ENCODE results near the gene ILDR2. TPM values are rescaled to one million over a fixed set of nuclear protein-coding genes. Genes with fewer than 3 reads are reported as not detected.
"Not testable (repeated sequence)": the region's sequence is repeated elsewhere in the genome, so short reads cannot be mapped to it uniquely, and the experiment has no call there.

The ILDR2 gene
- total RNA-seq, 2 donors from 2014 or later = 0.85 to 1.3 TPM

DNA sequence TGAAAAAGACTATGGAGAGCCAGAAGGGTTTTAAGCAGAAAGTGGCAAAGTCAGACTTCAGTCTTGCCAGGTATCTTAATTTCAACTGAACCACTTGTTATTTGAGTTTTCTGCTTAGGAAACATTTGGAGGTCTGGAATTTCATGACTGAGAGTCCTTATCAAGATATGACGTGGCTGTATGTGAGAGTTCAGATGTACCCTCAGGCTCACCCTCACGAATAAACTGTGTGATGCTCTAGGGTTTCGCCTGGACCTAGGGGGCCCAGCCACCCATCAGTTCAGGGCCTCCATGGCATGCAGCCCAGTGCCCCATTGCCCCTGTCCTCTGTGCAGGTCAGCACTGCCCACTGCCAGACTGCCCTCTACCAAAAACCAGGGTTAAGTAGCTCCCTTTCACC is 68.7 kb downstream of the ILDR2 start:
- DNase-seq = no peak
- intact Hi-C loops (cut with DNase I, micrococcal nuclease) = loop anchor here in 1 of 2 donors (5.0 kb wide), 1 partner anchor 151 kb away; no protein-coding TSS in a partner anchor
- ATAC-seq = no peak

DNA sequence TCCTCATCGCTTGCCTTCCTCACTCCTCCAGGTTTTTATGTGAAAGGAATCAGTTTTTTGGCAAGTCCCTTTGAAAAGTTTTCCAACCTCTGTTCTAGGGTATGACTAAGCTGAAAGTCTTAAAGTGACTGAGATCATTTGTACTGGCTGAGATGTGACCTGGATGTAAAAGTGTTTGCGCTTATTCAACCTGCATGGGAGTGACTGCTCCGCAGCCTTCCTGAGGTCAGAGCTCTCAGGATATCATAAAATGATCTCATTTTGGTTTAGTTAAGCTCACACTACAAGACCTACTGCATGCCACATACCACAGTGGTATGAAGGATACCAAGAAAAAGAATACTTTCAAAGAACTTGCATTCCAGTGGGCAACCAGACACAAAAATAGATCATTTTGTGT is 69.4 kb downstream of the ILDR2 start:
- DNase-seq = no peak
- ATAC-seq = no peak

DNA sequence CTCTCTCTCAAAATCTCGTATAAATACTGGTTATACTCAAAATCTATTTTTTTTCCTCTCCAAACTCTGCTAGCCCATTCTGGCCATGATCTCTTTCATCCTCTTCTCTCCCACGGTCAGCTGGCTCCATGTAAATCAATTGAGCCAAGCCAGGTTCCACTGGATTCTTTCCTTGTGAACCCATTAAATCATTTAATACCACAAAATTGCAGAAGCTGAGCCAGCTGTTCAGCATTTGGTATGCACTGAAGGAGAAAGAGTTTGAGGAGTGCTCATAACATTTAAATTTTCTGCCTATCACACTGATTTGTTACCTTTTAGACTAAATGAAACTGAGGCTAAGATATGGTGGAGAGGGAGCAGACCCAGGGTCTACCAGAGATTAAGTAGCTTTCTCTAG is 70.2 kb downstream of the ILDR2 start:
- intact Hi-C loops (cut with DNase I, micrococcal nuclease) = loop anchor here in 1 of 2 donors (5.0 kb wide), 1 partner anchor 152 kb away; no protein-coding TSS in a partner anchor
- DNase-seq = no peak
- ATAC-seq = no peak

More for the DNA sequence above, 69.4 kb downstream of the ILDR2 start:
- intact Hi-C loops (cut with DNase I, micrococcal nuclease) = loop anchor here in 1 of 2 donors (5.0 kb wide), 1 partner anchor 151 kb away; no protein-coding TSS in a partner anchor

DNA sequence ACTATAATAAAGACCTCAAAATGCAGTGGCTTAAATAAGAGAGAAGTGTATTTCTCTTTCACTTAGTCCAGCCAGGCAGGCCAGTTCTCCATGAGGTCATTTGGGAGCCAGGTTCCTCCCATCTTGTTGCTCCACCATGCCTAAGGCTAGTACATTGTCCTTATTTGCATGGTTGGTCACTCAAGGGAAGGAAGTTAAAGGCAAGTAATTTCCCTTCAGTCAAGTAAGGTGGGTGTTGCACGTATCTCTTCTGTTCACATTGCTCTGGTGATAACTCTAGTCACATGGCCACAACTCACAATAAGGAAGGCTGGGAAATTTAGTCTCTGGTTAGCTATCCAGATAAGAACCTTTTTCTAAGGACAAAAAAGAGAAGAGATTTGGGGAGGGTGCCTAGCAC is 72.1 kb downstream of the ILDR2 start:
- peak; percentile 18 for ATAC-seq
- intact Hi-C loops (cut with DNase I, micrococcal nuclease) = no loop called here
- no peak for DNase-seq

DNA sequence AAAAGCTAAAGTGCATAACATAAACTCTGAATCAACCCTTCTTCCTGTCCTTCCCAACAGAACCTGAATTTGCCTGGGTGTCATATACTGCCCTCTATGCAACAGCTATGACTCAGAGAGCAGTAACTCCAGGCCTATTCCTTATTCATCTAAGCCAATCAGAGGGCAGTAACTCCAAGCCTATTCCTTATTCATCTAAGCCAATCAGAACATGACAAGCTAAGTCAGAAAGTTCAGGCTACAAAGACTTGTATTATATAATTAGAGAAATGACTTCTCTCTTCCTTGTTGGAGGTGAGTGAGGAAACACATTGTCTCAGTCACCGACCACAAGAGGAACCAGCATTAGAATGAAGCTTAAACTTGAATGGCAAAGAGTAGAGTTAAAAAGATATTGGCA is 73.1 kb downstream of the ILDR2 start:
- no peak for DNase-seq
- peak; percentile 98 for ATAC-seq
- intact Hi-C loops (cut with DNase I, micrococcal nuclease) = no loop called here

DNA sequence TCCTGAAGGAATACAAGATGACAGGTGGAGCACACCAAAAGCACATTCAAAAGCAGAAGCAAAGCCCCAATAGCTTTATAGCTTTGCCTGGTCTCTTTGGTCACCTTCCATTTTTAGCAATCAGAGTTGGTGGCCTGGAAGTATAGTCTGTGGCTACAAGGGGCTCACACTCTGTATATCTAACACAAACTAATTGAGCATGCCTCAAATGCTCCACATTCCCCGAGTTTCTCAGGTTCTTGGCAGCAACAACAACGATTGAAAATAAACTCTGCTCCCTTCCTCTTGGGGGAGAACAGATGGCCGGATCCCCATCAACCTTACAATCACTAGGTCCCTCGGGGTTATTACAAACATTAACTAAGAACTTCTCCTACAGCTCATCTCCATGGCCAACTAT is 74.4 kb downstream of the ILDR2 start:
- DNase-seq = no peak
- intact Hi-C loops (cut with DNase I, micrococcal nuclease) = no loop called here
- no peak for ATAC-seq

DNA sequence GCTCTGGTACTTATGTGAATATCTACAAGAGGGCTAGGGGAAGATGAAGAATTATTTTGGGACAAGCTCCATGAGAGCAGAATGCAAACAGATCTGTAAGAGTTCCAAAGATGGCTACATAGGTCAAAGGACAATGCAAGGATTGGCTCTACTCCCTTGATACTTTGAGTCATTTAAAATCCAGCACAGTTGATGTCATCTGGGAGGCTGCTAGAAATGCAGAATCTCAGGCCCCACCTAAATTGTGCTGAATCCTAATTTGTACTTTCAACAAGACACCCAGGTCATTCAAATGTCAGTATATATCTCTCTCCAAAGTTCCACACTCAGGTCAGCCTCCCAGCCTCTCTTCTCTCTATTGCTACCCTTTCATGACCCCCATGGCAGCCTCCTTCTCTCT is 75.6 kb downstream of the ILDR2 start:
- no peak for ATAC-seq
- no peak for DNase-seq
- intact Hi-C loops (cut with DNase I, micrococcal nuclease) = no loop called here

DNA sequence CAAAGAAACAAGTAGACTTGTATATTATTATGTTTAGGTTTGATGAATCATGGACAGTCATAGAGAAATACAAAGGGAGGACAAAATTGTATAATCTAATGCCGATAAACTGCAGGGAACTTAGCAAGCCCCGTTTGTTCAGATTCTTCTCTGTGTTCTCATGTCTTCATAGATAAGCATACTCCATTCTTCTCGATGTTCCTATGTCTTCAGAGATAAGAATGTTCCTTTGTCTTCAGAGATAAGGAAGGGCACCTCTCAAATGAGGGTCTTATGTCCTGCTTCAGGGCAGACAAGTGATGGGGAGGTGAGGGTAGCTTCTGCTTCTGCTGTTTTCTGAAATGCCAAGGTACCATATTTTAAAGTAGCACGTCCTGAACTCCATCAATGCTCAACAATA is 79.6 kb downstream of the ILDR2 start:
- intact Hi-C loops (cut with DNase I, micrococcal nuclease) = no loop called here
- no peak for DNase-seq
- ATAC-seq = no peak

DNA sequence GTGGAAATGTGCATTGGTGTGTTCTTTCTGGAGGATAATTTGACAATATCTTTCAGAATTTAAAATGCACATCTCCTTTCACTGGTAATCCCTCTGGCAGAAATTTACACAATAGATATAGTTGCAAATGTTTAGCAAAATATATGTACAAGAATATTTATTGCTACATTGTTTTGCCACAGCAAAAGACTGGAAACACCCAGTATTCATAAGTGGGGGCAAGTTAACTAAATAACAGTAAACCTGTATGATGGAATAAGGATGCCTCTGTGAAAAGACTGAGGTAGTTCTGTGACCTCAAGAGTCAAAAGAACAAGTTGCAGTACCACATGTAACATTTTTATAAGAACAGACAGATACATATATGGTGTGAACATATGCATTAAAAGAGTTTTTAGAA is 85.6 kb downstream of the ILDR2 start:
- intact Hi-C loops (cut with DNase I, micrococcal nuclease) = no loop called here
- no peak for ATAC-seq
- no peak for DNase-seq

DNA sequence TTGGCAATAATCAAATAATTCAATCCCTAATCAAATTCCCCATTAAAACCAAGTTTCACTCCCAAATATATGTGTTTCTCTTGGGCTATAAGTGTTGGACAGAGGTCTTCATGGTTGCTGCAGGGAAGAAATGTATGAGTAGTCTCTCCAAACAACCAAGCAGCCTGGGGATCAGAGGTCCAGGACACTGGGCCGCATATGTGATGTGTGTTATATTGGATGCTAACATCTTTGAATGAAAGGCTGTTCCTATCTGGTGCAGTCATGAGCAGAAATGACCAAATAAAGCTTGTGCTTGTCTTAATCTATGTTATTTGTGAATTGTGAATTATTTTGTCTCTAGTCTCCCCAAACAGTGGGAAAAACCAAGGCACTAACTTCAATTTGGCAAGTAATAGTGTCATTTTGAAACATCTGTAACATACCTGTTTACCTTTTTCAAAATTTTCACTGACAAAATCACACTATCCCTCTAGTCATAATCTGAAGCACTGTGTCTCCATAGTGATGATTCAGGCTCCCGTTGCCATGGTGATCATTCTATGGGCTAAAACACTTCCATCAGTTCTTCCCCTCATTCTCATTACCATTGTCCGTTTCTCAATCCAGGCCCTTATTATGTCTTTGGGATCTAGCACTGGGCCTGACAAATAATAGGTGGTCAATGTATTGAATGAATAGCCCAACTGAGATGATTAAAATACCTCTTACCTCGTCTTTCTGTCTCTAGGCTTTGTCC is 86.8 kb downstream of the ILDR2 start:
- no peak for DNase-seq
- ATAC-seq = no peak
- intact Hi-C loops (cut with DNase I, micrococcal nuclease) = no loop called here

DNA sequence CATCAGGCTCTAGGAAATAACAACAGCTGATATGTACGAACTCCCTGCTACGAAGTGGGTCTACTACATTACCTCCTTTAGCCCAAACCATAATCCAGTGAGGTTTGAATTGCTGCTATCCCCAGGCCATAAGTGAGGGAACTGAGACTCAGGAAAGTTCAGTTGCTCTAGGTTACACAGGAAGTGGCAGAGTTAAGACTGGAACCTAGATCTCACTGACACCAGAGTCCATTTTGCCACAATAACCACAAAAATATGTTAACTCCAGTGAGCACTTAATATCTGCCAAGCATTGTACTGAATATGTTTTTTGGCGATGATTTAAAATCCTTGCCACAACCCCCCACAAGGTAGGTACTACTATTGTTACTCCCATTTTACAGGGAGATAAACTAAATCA is 90.4 kb downstream of the ILDR2 start:
- intact Hi-C loops (cut with DNase I, micrococcal nuclease) = loop anchor here in 1 of 2 donors (5.0 kb wide), 1 partner anchor 172 kb away; no protein-coding TSS in a partner anchor
- DNase-seq (no peak), ATAC-seq (no peak)

DNA sequence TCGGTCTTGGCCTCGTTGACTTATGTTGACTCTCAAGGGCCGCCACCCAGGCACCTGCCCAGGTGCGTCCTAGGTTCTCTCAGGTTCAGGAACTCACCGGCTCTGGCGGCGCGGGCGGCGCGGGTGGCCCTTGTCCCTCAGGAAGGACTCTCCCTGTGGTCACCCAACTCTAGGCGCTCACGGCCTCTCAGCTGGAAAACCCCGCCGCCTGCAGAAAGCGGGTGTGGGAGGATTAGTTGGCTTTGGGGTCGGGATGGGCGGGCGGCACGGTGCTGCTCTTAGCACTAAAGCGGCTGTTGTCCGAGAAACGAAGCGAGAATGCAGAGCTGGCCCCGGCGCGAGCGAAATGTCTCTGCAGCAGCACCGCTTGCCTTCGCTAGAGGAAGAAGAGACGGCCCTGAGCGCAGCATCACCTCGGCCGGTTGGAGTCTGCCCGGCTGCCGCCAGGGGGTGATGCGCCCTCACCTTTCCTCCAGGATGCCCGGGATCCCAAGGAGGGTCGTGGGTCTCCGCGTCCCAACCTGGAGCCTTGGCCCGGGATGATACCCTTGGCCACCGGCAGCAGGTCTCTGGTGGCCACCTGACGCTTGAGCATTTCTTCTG is 91.2 kb downstream of the ILDR2 start:
- DNase-seq (peak; percentile 33 to 56), ATAC-seq (peak; percentile 95)
- intact Hi-C loops (cut with DNase I, micrococcal nuclease) = loop anchor here in 1 of 2 donors (5.0 kb wide), 1 partner anchor 173 kb away; no protein-coding TSS in a partner anchor

DNA sequence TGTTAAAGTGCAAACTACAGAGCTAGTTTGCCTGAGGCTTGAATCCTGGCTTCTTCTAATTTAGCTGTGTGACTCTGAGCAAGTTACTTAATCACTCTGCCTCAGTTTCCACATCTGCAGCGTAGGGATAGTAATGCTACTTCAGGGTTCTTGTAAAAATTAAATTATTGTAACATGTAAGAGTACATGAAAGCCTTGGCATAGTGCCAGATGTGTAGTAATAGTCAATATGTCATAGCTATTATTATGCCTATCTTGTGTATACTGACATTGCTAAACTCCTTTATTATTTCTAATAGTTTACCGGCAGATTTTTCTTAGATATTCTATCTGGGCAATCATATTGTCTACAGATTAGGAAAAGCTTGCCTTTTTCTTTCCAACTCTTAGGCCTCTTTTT is 92.4 kb downstream of the ILDR2 start:
- DNase-seq (no peak), ATAC-seq (no peak)
- intact Hi-C loops (cut with DNase I, micrococcal nuclease) = loop anchor here in 1 of 2 donors (5.0 kb wide), 1 partner anchor 174 kb away; no protein-coding TSS in a partner anchor

DNA sequence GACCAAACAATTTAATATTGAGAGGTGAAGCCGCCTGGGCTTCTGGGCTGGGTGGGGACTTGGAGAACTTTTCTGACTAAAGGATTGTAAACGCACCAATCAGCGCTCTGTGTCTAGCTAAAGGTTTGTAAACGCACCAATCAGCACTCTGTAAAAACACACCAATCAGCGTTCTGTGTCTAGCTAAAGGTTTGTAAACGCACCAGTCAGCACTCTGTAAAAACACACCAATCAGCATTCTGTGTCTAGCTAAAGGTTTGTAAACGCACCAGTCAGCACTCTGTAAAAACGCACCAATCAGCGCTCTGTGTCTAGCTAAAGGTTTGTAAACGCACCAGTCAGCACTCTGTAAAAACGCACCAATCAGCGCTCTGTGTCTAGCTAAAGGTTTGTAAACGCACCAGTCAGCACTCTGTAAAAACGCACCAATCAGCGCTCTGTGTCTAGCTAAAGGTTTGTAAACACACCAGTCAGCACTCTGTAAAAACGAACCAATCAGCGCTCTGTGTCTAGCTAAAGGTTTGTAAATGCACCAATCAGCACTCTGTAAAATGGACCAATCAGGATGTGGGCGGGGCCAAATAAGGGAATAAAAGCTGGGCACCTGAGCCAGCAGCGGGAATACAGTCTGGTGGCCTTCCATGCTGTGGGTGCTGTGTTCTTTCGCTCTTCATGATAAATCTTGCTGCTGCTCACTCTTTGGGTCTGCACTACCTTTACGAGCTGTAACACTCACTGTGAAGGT is 97.0 kb downstream of the ILDR2 start:
- intact Hi-C loops (cut with DNase I, micrococcal nuclease); DNase-seq; ATAC-seq: not testable (repeated sequence)

DNA sequence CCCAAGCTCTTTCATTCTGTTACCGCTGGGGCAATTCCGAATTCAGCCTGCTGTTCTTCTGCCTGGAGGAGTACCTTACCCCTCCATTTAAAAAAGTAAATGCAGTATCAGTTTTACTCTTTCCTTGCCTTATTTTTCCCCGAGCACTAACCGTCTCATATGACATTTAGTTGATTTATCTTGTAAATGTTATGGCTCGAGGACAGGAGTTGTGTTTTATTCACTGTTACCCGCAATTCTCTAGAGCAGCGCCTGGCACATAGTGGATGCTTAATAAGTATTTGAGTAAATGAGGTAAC is 98.9 kb downstream of the ILDR2 start:
- no peak for ATAC-seq
- intact Hi-C loops (cut with DNase I, micrococcal nuclease) = no loop called here
- DNase-seq = no peak

DNA sequence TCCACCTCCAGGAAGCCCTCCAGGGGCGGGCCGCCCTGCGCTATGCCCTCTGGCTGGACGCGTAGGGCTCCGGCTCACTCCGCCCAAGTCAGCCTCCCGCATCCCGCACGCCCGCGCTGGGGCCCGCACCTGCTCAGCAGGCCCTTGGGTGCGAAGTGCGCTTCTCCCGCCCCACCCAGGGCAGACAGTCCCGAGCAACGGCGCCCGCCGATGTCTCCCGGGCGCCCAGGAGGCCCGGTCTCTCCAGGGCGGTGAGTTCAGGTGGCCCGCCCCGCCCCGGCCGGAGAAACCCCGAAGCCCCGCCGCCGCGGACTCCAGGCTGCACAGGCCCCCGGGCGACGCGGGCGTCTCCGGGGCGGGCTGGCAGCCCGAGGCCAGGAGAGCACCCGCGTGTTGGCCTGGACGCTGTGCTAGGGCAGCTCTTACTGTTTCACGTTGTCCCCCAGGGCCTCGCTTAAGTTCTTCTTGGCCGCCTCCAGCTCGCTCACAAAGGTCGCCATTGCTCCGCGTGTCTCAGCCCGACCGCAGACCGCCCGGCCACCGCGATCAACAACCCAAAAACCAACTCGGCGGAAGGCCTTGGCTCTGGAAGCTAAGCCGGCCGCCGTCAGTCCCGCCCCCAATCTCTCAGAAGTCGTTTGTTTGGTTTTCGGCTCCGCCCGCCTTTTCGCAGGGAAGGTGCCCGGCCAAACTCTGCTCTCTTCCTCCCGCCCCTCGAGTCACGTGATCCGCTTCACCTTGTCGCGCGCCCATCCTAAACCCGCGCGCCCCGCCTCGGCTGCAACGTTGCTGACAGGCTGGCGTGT is 99.4 kb downstream of the ILDR2 start, which contains the start of gene TADA1:
TSS of gene TADA1 (minus strand) at position 531 of the 806 bp plus-strand sequence. CDS start at position 500, 31 bp downstream.
- intact Hi-C loops (cut with DNase I, micrococcal nuclease) = no loop called here
- peak; percentile 99 to 100 for DNase-seq
- ATAC-seq = peak; percentile 88

DNA sequence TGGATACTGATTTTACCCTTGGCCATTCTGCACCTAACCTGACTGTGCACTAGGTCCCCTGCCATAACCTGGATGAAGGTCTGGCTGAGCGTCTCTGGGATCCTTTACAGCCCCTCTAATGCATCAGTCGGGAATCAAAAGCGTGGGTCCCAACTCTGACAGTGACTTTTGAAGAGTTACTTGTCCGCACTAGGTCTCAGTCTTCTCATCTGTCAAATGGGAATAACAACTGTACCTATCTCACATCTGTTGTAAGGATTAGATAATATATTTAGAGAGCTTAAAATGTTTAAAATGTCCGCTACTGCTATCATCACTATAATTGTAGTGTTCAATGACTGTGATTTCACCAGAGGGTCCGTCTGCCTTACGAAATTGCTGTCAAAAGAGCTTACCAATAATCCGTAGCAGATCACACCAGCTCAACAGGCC is 100.0 kb downstream of the ILDR2 start:
- DNase-seq = no peak
- intact Hi-C loops (cut with DNase I, micrococcal nuclease) = no loop called here
- ATAC-seq = no peak

DNA sequence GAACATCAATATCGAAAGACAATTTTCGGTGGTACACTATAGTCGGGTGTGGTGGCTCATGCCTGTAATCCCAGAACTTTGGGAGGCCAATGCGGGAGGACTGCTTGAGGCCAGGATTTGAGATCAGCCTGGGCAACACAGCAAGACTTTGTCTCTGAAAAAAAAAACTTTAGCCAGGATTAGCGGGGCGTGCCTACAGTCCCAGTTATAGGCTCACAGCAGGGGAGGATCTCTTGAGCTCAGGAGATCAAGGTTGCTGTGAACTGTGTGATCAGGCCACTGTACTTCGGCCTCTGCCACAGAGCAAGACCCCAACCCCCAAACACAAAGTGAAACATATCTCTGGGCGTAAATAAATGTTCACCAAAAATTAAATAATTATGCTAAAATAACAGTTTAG is 100.9 kb downstream of the ILDR2 start:
- DNase-seq (no peak), ATAC-seq (no peak)
- intact Hi-C loops (cut with DNase I, micrococcal nuclease) = no loop called here

DNA sequence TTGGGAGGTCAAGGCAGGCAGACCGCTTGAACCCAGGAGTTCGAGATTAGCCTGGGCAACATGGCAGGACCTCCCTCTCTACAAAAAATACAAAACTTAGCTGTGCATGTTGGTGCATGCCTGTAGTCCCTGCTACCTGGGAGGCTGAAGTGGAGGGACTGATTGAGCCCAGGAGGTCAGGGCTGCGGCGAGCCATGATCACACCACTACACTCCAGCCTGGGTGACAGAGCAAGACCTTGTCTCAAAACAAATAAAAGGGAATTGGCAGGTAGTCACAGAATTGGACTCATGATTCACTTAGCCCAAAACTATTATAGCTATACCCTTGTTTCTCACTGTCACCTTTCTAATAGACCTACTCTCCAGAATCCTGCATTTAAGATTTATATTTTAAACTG is 104.8 kb downstream of the ILDR2 start:
- intact Hi-C loops (cut with DNase I, micrococcal nuclease) = no loop called here
- ATAC-seq (no peak), DNase-seq (no peak)

All from left colon (tissue), 2 donors.